WTC11 (cell line): ENCODE measurements around the gene CCDC136. TPM values are rescaled to one million over a fixed set of nuclear protein-coding genes. Genes with fewer than 3 reads are reported as not detected.

Experiments
- ATAC-seq: fragments of 200-7000 bp; cut with Tn5 transposase; 2 replicates; pipeline ENCODE4 v1.10.0; 2021; ENCODE audit warnings: mild to moderate bottlenecking, moderate library complexity
- CTCF ChIA-PET: fragments of 300-600 bp; sonication (Branson Sonifier 250); formaldehyde crosslinking; loops from one replicate; lab custom pipeline; 2021; ENCODE audit warnings: antibody characterized with exemption; lab: Charles Lee
- POLR2A ChIA-PET: fragments of 350-600 bp; sonication (Branson Sonifier 250); formaldehyde crosslinking; loops from one replicate; lab custom pipeline; 2021; ENCODE audit warnings: antibody characterized with exemption; lab: Charles Lee
- DNase-seq: peaks from one replicate; pipeline ENCODE4 v3.0.0; 2021; ENCODE audit warnings: low spot score
- H3K27ac Mint-ChIP-seq: 2 replicates; pipeline ENCODE4 v1.8.0; 2021; ENCODE audit warnings: mixed read lengths
- H3K27me3 Mint-ChIP-seq: 2 replicates; pipeline ENCODE4 v1.8.0; 2021; ENCODE audit warnings: low read depth, mild to moderate bottlenecking, moderate library complexity, mixed read lengths
- H3K36me3 Mint-ChIP-seq: 2 replicates; pipeline ENCODE4 v1.8.0; 2021; ENCODE audit warnings: mixed read lengths
- H3K4me1 Mint-ChIP-seq: 2 replicates; pipeline ENCODE4 v1.8.0; 2022; ENCODE audit warnings: mixed read lengths
- H3K4me3 Mint-ChIP-seq: 2 replicates; pipeline ENCODE4 v1.8.0; 2021; ENCODE audit warnings: mild to moderate bottlenecking, moderate library complexity, mixed read lengths
- H3K9me3 Mint-ChIP-seq: 2 replicates; pipeline ENCODE4 v1.8.0; 2021; ENCODE audit warnings: mixed read lengths
- AFF4 ChIP-seq: sonication (generic); formaldehyde crosslinking; IDR thresholded peaks from 2 replicates; pipeline ENCODE4 v1.8.1; 2023; ENCODE audit warnings: mild to moderate bottlenecking, missing genetic modification reagents, borderline replicate concordance
- ATF1 ChIP-seq: sonication (generic); formaldehyde crosslinking; IDR thresholded peaks from 2 replicates; pipeline ENCODE4 v1.8.1; 2023; ENCODE audit warnings: mild to moderate bottlenecking, moderate library complexity, missing genetic modification reagents
- ATF3 ChIP-seq: sonication (generic); formaldehyde crosslinking; conservative IDR thresholded peaks from 2 replicates; pipeline ENCODE4 v1.8.1; 2022; ENCODE audit warnings: mild to moderate bottlenecking, missing genetic modification reagents
- CREM ChIP-seq: sonication (generic); formaldehyde crosslinking; IDR thresholded peaks from 2 replicates; pipeline ENCODE4 v1.8.1; 2022; ENCODE audit warnings: mild to moderate bottlenecking, missing genetic modification reagents, moderate library complexity
- E2F4 ChIP-seq: sonication (generic); formaldehyde crosslinking; IDR thresholded peaks from 2 replicates; pipeline ENCODE4 v1.8.1; 2022; ENCODE audit warnings: low read depth, mild to moderate bottlenecking, moderate library complexity, missing genetic modification reagents, borderline replicate concordance
- ESRRA ChIP-seq: sonication (generic); formaldehyde crosslinking; IDR thresholded peaks from 2 replicates; pipeline ENCODE4 v1.8.1; 2022; ENCODE audit warnings: mild to moderate bottlenecking, missing genetic modification reagents, borderline replicate concordance
- GTF2I ChIP-seq: fragments of 250-450 bp; sonication (Bioruptor Pico); conservative IDR thresholded peaks from 2 replicates; pipeline ENCODE4 v1.4.0; 2021; ENCODE audit warnings: mild to moderate bottlenecking
- IRF2 ChIP-seq: sonication (generic); formaldehyde crosslinking; IDR thresholded peaks from 2 replicates; pipeline ENCODE4 v1.8.0; 2022; ENCODE audit warnings: low read depth, missing genetic modification reagents, borderline replicate concordance
- MAX ChIP-seq: sonication (generic); formaldehyde crosslinking; IDR thresholded peaks from 2 replicates; pipeline ENCODE4 v1.8.0; 2022; ENCODE audit warnings: mild to moderate bottlenecking, missing genetic modification reagents
- MYBL2 ChIP-seq: sonication (generic); formaldehyde crosslinking; IDR thresholded peaks from 2 replicates; pipeline ENCODE4 v1.8.1; 2023; ENCODE audit warnings: mild to moderate bottlenecking, moderate library complexity, missing genetic modification reagents
- PRRX2 ChIP-seq: fragments of 250-450 bp; sonication (Bioruptor Pico); IDR thresholded peaks from 2 replicates; pipeline ENCODE4 v1.8.0; 2021; ENCODE audit warnings: mild to moderate bottlenecking
- RELA ChIP-seq: sonication (generic); formaldehyde crosslinking; IDR thresholded peaks from 2 replicates; pipeline ENCODE4 v1.8.1; 2022; ENCODE audit warnings: missing genetic modification reagents, mild to moderate bottlenecking, borderline replicate concordance
- RORB ChIP-seq: fragments of 250-450 bp; sonication (Bioruptor Pico); IDR thresholded peaks from 2 replicates; pipeline ENCODE4 v1.9.0; 2021; ENCODE audit warnings: mild to moderate bottlenecking
- SMAD4 ChIP-seq: sonication (generic); formaldehyde crosslinking; IDR thresholded peaks from 2 replicates; pipeline ENCODE4 v1.8.0; 2022; ENCODE audit warnings: mild to moderate bottlenecking, missing genetic modification reagents
- TEAD1 ChIP-seq: sonication (generic); formaldehyde crosslinking; IDR thresholded peaks from 2 replicates; pipeline ENCODE4 v1.8.0; 2022; ENCODE audit warnings: mild to moderate bottlenecking, missing genetic modification reagents
- TP53 ChIP-seq: sonication (generic); formaldehyde crosslinking; IDR thresholded peaks from 2 replicates; pipeline ENCODE4 v1.8.1; 2023; ENCODE audit warnings: mild to moderate bottlenecking, missing genetic modification reagents
- ZMAT4 ChIP-seq: fragments of 250-450 bp; sonication (Bioruptor Pico); IDR thresholded peaks from 2 replicates; pipeline ENCODE4 v1.9.0; 2021; ENCODE audit warnings: mild to moderate bottlenecking
- ZNF138 ChIP-seq: sonication (generic); formaldehyde crosslinking; conservative IDR thresholded peaks from 2 replicates; pipeline ENCODE4 v1.8.1; 2022; ENCODE audit warnings: mild to moderate bottlenecking, moderate library complexity, missing genetic modification reagents
- ZNF219 ChIP-seq: sonication (generic); formaldehyde crosslinking; IDR thresholded peaks from 2 replicates; pipeline ENCODE4 v1.8.0; 2023; ENCODE audit warnings: missing genetic modification reagents, mild to moderate bottlenecking, borderline replicate concordance
- ZNF263 ChIP-seq: sonication (generic); formaldehyde crosslinking; IDR thresholded peaks from 2 replicates; pipeline ENCODE4 v1.8.1; 2022; ENCODE audit warnings: low read depth, mild to moderate bottlenecking, moderate library complexity, missing genetic modification reagents
- ZNF317 ChIP-seq: sonication (generic); formaldehyde crosslinking; IDR thresholded peaks from 2 replicates; pipeline ENCODE4 v1.8.1; 2023; ENCODE audit warnings: low read depth, mild to moderate bottlenecking, moderate library complexity, missing genetic modification reagents, borderline replicate concordance
- total RNA-seq: library from RNA; stranded (reverse); gene quantifications from 3 replicates; pipeline ENCODE4 v1.2.3, GENCODE V29; 2021
- TF ChIP-seq, protein P1 (sequence below): sonication (generic); formaldehyde crosslinking; IDR thresholded peaks from 2 replicates; pipeline ENCODE4 v1.8.0; 2023; ENCODE audit warnings: missing genetic modification reagents
- TF ChIP-seq, protein P2 (sequence below): fragments of 250-450 bp; sonication (Bioruptor Pico); IDR thresholded peaks from 2 replicates; pipeline ENCODE4 v1.9.0; 2021; ENCODE audit warnings: moderate library complexity, mild to moderate bottlenecking, inconsistent platforms, borderline replicate concordance
- TF ChIP-seq, protein P3 (sequence below): sonication (generic); formaldehyde crosslinking; IDR thresholded peaks from 2 replicates; pipeline ENCODE4 v1.8.0; 2022; ENCODE audit warnings: missing genetic modification reagents

The CCDC136 gene
- total RNA-seq, 1 experiment from 2014 or later: 51.0 TPM

DNA sequence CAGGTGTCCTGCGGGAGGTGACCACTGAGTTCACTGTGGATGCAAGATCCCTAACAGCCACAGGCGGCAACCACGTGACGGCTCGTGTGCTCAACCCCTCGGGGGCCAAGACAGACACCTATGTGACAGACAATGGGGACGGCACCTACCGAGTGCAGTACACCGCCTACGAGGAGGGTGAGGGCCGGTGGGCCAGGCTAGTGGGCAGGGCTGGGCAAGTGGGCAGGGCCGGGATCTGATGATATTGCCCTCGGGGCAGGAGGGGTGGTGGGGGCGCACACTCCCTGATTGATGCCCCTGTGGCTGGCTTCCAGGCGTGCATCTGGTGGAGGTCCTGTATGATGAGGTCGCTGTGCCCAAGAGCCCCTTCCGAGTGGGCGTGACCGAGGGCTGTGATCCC is 54.2 kb downstream of the CCDC136 start:
- no peak for ATAC-seq
- ChIA-PET POLR2A (no interaction called here), CTCF (no interaction called here)
- H3K4me1 Mint-ChIP-seq: peaks cover 8% of the 10 kb centered on the region
- DNase-seq: no peak
- no peaks in the 10 kb centered on the region; the same call in 1 of the 2 replicates for H3K27me3 Mint-ChIP-seq
- no peak overlapping the region for H3K27ac Mint-ChIP-seq
- no peak overlapping the region for H3K4me3 Mint-ChIP-seq
- TF ChIP-seq MAX (CRISPR knock-in tag): no peak
- no peak for TF ChIP-seq RELA
- no peak for TF ChIP-seq GTF2I
- TF ChIP-seq ESRRA (CRISPR knock-in tag): no peak
- no peak for TF ChIP-seq E2F4
- no peak for TF ChIP-seq PRRX2
- TF ChIP-seq TP53 (CRISPR knock-in tag): no peak
- TF ChIP-seq, protein P1, sequence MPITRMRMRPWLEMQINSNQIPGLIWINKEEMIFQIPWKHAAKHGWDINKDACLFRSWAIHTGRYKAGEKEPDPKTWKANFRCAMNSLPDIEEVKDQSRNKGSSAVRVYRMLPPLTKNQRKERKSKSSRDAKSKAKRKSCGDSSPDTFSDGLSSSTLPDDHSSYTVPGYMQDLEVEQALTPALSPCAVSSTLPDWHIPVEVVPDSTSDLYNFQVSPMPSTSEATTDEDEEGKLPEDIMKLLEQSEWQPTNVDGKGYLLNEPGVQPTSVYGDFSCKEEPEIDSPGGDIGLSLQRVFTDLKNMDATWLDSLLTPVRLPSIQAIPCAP: no peak
- no peak for TF ChIP-seq ATF3
- no peak for TF ChIP-seq IRF2 (CRISPR knock-in tag)
- TF ChIP-seq, protein P2, sequence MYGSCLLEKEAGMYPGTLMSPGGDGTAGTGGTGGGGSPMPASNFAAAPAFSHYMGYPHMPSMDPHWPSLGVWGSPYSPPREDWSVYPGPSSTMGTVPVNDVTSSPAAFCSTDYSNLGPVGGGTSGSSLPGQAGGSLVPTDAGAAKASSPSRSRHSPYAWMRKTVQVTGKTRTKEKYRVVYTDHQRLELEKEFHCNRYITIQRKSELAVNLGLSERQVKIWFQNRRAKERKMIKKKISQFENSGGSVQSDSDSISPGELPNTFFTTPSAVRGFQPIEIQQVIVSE (CRISPR knock-in tag): no peak
- no peak for TF ChIP-seq RORB (CRISPR knock-in tag)
- TF ChIP-seq ZNF138 (CRISPR knock-in tag): no peak
- no peak for TF ChIP-seq ZNF219 (CRISPR knock-in tag)
- no peaks in the 10 kb centered on the region for H3K9me3 Mint-ChIP-seq
- no peaks in the 10 kb centered on the region for H3K36me3 Mint-ChIP-seq

DNA sequence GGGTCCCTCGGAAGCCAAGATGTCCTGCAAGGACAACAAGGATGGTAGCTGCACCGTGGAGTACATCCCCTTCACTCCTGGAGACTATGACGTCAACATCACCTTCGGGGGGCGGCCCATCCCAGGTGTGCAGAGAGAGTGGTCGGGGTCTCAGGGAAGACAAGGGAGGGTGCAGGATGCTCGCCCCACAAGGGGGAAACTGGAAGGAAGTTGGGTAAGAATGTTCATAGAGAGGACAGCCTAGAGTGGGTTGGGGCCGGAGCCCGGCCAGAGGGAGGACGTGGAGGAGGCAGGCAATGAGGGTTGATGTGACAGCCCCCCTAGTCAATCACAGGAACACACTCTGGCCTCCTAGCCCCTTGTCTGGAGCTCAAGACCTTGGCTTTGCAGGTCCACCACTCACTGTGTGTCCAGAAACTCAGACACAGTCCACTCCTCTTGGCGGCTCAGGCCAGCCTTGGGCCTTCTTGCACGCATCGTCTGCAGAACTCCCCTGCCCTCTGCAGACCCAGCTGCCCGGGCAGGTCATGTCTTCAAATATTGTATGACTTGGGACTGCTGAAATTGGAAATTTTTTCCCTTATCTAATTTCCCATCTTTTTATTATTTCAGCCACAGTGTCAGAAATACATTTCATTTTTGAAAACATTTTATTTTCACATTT is 55.1 kb downstream of the CCDC136 start:
- Mint-ChIP-seq H3K36me3 (no peaks in the 10 kb centered on the region), H3K27me3 (no peaks in the 10 kb centered on the region), H3K4me1 (peaks cover 2% of the 10 kb centered on the region), H3K9me3 (no peaks in the 10 kb centered on the region), H3K4me3 (no peak overlapping the region), H3K27ac (no peak overlapping the region)
- ChIA-PET CTCF (interaction anchor here (0.6 to 1.3 kb wide), 3 partner anchors 16 to 177 kb away, joined by 3 to 4 read pairs (median 3); no protein-coding TSS in a partner anchor), POLR2A (no interaction called here)
- ATAC-seq (no peak), DNase-seq (no peak)
- TF ChIP-seq ZNF219 (CRISPR knock-in tag) (no peak), ZMAT4 (CRISPR knock-in tag) (no peak), AFF4 (no peak), CREM (no peak), ZNF317 (no peak), ZNF263 (CRISPR knock-in tag) (no peak), ATF1 (CRISPR knock-in tag) (no peak), SMAD4 (CRISPR knock-in tag) (no peak), TEAD1 (no peak), MYBL2 (CRISPR knock-in tag) (no peak)
- TF ChIP-seq, protein P3, sequence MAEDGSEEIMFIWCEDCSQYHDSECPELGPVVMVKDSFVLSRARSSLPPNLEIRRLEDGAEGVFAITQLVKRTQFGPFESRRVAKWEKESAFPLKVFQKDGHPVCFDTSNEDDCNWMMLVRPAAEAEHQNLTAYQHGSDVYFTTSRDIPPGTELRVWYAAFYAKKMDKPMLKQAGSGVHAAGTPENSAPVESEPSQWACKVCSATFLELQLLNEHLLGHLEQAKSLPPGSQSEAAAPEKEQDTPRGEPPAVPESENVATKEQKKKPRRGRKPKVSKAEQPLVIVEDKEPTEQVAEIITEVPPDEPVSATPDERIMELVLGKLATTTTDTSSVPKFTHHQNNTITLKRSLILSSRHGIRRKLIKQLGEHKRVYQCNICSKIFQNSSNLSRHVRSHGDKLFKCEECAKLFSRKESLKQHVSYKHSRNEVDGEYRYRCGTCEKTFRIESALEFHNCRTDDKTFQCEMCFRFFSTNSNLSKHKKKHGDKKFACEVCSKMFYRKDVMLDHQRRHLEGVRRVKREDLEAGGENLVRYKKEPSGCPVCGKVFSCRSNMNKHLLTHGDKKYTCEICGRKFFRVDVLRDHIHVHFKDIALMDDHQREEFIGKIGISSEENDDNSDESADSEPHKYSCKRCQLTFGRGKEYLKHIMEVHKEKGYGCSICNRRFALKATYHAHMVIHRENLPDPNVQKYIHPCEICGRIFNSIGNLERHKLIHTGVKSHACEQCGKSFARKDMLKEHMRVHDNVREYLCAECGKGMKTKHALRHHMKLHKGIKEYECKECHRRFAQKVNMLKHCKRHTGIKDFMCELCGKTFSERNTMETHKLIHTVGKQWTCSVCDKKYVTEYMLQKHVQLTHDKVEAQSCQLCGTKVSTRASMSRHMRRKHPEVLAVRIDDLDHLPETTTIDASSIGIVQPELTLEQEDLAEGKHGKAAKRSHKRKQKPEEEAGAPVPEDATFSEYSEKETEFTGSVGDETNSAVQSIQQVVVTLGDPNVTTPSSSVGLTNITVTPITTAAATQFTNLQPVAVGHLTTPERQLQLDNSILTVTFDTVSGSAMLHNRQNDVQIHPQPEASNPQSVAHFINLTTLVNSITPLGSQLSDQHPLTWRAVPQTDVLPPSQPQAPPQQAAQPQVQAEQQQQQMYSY: no peak
